Activated CD8-positive, alpha-beta memory T cell treated with anti-CD3 and anti-CD28 coated beads, Interleukin-2, amount 10 ng/mL, durations not matched to agents 7 days and 5 days (primary cell): ENCODE data around the gene PDCL3. TPM values are rescaled to one million over a fixed set of nuclear protein-coding genes. Genes with fewer than 3 reads are reported as not detected.

Experiments used
- ATAC-seq: fragments of 150-1000 bp; cut with Tn5 transposase; one replicate; pipeline ENCODE4 v1.10.0; 2021; ENCODE audit warnings: moderate library complexity
- CTCF ChIA-PET: fragments of 350-600 bp; sonication (Branson Sonifier 250); formaldehyde crosslinking; loops from one replicate; lab custom pipeline; 2021; ENCODE audit warnings: antibody characterized with exemption; lab: Charles Lee
- DNase-seq: peaks from one replicate; pipeline ENCODE4 v3.0.0-alpha.2; 2020
- H3K27ac Mint-ChIP-seq: one replicate; pipeline ENCODE4 v1.8.0; 2021; ENCODE audit warnings: mild to moderate bottlenecking, mixed read lengths
- H3K27me3 Mint-ChIP-seq: one replicate; pipeline ENCODE4 v1.8.0; 2021; ENCODE audit warnings: mixed read lengths
- H3K36me3 Mint-ChIP-seq: one replicate; pipeline ENCODE4 v1.8.0; 2021; ENCODE audit warnings: mild to moderate bottlenecking, mixed read lengths
- H3K4me1 Mint-ChIP-seq: one replicate; pipeline ENCODE4 v1.8.0; 2021; ENCODE audit warnings: mixed read lengths
- H3K4me3 Mint-ChIP-seq: one replicate; pipeline ENCODE4 v1.8.0; 2021; ENCODE audit warnings: mild to moderate bottlenecking, moderate library complexity, mixed read lengths
- H3K9me3 Mint-ChIP-seq: one replicate; pipeline ENCODE4 v1.8.0; 2022; ENCODE audit warnings: low read depth, mixed read lengths
- total RNA-seq, 2 experiments: library from RNA; stranded (reverse); gene quantifications; one replicate each; pipeline ENCODE4 v1.2.3, GENCODE V29; 2021

PDCL3 gene
- total RNA-seq, 2 experiments from 2014 or later = 25.1 to 36.7 TPM

DNA sequence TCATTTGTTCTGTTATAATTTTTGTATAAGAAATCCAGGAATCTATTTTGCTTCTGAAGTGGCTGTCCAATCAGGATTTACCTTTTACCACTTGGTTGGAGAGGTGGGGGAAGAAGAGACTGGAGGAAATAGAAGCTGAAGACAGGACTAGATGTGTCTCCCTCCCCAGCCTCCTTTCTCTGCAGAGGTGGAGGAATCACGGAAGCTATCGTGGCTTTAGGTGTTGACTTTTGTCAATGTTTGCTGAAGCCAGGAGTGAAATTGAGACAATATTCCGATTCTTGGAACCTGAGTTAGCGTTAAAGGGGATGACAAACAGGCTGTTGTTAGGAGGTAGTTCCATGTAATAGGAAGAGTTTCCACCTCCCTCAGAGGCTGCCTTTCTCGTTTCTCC is 43.5 kb downstream of the PDCL3 start:
- CTCF ChIA-PET = interaction anchor here (0.5 to 6.6 kb wide), 12 partner anchors 9 to 599 kb away, joined by 3 to 29 read pairs (median 4); no protein-coding TSS in a partner anchor
- H3K4me1 Mint-ChIP-seq = peaks cover 4% of the 10 kb centered on the region
- no peak overlapping the region for H3K27ac Mint-ChIP-seq
- DNase-seq (no peak), ATAC-seq (no peak)
- H3K9me3 Mint-ChIP-seq = no peaks in the 10 kb centered on the region
- H3K36me3 Mint-ChIP-seq = no peaks in the 10 kb centered on the region
- peaks cover 5% of the 10 kb centered on the region for H3K27me3 Mint-ChIP-seq
- no peak overlapping the region for H3K4me3 Mint-ChIP-seq

DNA sequence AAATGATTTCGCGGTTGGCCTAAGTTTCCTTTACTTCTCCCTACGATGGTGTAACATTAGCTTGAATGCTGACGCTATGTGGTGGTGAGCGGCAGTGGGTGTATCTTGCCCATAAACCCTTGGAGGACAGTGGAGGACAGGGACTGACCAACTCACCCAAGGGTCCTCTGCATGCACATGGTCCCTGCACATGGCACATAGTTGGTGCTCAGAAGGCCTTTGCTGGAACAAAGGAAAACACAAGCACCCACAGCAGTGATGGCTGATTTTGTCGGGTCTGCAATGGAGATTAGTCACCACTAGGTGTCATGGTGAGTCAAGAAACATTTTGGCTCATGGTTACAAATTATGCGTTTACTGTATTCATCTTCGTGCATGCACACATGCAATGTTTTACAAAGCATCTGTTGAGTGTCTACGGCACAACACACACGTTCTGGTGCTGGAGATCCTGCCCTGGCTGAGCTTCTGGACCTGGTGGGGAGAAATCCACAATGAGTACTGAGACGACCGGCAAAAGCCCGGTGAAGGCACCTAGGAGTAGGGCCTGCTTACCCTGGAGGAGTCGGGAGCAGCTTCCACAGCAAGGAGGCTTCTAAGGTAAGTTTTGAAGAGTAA is 44.0 kb downstream of the PDCL3 start:
- no peaks in the 10 kb centered on the region for H3K9me3 Mint-ChIP-seq
- DNase-seq = peak; percentile 48
- peak; percentile 30 for ATAC-seq
- CTCF ChIA-PET = interaction anchor here (0.5 to 6.6 kb wide), 17 partner anchors 9 to 598 kb away, joined by 3 to 29 read pairs (median 4); no protein-coding TSS in a partner anchor
- peaks cover 2% of the 10 kb centered on the region for H3K4me1 Mint-ChIP-seq
- peaks cover 5% of the 10 kb centered on the region for H3K27me3 Mint-ChIP-seq
- H3K36me3 Mint-ChIP-seq = no peaks in the 10 kb centered on the region
- no peak overlapping the region for H3K27ac Mint-ChIP-seq
- no peak overlapping the region for H3K4me3 Mint-ChIP-seq

DNA sequence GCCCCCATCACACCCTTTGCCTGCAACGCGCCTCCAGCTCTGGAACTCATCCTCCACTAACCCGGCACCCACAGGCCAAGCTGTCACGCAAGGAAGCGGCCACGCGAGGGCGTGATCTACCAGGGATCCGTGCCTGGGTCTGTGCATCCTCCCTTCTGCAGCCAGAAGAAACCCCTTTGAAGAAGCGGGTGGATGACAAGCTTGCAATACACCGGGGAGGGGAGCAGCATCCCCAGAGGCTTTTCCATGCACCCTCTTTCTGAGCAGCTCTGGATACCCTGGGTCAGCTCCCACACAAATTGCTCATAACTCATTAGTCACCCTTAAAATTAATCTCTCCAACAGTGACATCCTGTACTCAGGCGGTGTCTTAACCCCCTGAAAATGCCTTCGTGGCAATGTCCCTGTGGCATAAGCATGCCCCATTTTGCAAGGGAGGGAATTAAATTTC is 47.6 kb downstream of the PDCL3 start:
- Mint-ChIP-seq H3K27ac (no peak overlapping the region), H3K27me3 (peaks cover 5% of the 10 kb centered on the region), H3K4me1 (peaks cover 2% of the 10 kb centered on the region), H3K4me3 (no peak overlapping the region), H3K36me3 (no peaks in the 10 kb centered on the region), H3K9me3 (no peaks in the 10 kb centered on the region)
- DNase-seq (peak; percentile 81), ATAC-seq (peak; percentile 92)
- CTCF ChIA-PET = interaction anchor here (0.6 to 4.5 kb wide), 20 partner anchors 12 to 402 kb away, joined by 3 to 39 read pairs (median 3); no protein-coding TSS in a partner anchor

DNA sequence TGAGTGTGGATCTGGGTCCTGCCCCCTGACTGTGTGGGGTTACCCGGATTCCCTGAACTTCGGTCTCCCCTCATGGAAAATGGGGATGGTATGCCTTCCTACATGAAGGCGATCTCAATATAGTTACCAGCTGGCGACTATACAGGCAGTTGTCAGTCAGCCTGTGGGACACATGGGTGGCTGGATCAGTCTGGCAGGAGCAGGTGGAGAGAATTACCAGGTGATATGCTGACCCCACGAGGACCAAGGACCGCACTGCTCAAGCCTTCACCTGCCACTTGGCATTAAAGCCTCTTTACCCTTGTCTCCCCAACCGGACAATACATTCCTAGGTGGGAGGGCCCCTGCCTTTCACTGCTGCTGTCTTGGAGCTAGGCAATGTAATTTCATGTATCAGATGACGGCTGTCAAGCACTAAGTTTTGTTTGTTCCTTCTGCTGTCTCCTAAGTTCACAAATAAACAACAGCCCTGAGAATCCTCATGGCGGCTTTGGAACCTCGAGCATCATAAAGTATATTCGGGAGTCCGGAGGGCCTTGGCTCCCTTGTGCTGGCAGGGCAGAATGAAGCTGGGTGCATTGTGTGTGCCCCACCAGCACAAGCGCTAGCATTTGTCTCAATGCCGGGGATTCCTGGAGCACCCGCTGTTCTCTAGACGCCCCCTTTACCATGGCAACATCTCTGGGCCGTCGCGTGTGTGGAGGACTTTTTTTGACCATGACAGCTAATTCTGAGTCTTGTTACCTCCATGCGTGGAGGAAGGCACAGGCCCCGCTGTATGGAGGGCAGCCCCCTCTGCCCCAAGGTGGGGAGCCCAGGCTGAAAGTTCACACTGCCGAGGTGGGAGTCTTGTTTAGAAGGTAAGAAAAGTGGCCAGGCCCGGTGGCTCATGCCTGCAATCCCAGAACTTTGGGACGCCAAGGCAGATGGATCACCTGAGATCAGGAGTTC is 48.6 kb downstream of the PDCL3 start:
- Mint-ChIP-seq H3K27ac (no peak overlapping the region), H3K9me3 (no peaks in the 10 kb centered on the region), H3K36me3 (no peaks in the 10 kb centered on the region), H3K4me1 (peaks cover 2% of the 10 kb centered on the region), H3K27me3 (peaks cover 5% of the 10 kb centered on the region), H3K4me3 (no peak overlapping the region)
- CTCF ChIA-PET = interaction anchor here (1.0 to 4.5 kb wide), 9 partner anchors 13 to 375 kb away, joined by 3 to 39 read pairs (median 4); no protein-coding TSS in a partner anchor
- ATAC-seq (no peak), DNase-seq (no peak)

DNA sequence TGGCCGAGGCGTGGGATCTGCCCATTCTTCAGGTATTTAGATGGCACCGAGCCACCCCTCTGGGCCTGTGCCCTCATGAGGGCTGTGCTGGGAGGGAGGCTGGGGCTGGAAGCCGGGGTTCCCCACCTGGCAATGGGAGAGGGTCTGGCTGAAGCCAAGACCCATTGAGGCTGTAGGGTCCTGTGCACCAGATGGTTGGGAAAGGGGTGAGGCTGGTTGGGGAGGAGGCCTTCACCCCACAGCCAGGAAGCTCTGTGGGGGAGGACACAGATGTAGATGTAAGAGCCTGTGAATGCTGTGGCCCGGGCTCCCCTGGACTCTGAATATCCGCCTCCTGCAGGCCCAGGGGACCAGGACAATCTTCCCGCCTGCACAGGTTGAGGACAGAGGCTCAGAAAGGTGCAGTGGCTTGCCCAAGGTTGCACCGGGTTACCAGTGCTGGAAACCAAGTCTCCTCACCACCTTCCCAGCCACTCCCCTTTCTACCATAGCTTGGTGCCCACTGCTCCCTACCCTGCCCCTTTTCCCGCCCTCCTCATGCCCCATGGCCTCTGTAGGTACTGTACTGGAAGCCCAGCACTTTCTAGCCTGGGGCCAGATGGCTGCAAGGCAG is 49.7 kb downstream of the PDCL3 start:
- no peaks in the 10 kb centered on the region for H3K9me3 Mint-ChIP-seq
- H3K27me3 Mint-ChIP-seq = peaks cover 3% of the 10 kb centered on the region
- no peak for DNase-seq
- no peak overlapping the region for H3K4me3 Mint-ChIP-seq
- H3K4me1 Mint-ChIP-seq = no peaks in the 10 kb centered on the region
- H3K36me3 Mint-ChIP-seq = no peaks in the 10 kb centered on the region
- H3K27ac Mint-ChIP-seq = no peak overlapping the region
- no peak for ATAC-seq
- CTCF ChIA-PET = no interaction called here

DNA sequence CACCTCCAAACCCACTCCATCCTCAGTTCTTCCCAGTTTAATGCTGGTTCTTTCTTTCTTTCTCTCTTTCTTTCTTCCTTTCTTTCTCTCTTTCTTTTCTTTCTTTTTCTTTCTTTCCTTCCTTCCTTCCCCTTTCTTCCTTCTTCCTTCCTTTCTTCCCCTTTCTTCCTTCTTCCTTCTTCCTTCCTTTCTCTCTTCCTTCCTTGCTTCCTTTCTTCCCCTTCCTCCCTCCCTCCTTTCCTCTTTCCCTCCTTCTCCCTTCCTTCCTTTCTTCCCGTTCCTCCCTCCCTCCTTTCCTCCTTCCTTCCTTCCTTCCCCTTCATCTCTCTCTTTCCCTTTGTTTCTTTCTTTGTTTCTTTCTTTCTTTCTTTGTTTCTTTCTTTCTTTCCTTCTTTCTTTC is 50.9 kb downstream of the PDCL3 start:
- no peak for DNase-seq
- H3K36me3 Mint-ChIP-seq = no peaks in the 10 kb centered on the region

DNA sequence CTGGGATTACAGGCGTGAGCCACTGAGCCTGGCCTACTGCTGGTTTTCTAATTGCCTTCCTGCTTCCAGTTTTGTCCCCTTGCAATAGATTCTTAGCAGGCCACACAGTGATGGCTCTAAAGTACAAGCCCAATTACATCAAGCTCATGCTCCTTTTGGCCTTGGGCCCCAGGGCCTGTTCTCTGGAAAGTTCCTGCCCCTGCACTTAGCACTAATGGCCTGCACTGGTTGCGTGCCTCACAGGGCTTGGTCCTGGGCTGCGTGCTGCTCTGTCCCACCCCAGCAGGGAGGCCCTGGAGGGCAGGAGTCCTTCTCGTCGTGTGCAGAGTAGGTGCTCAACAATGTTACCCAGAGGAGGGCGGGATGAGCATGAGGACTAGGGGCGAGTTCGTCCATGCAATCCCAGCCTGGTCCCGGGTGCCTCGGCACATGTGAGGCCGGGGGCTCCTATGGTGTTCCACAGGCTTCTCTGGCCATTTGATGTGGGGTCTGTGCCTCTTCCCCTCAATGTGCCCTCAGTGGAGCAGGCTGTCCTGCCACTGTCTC is 51.7 kb downstream of the PDCL3 start:
- CTCF ChIA-PET = no interaction called here
- no peak for ATAC-seq
- no peak overlapping the region for H3K27ac Mint-ChIP-seq

More for the DNA sequence above, 50.9 kb downstream of the PDCL3 start:
- Mint-ChIP-seq H3K4me3 (no peak overlapping the region), H3K27ac (no peak overlapping the region), H3K27me3 (peaks cover 5% of the 10 kb centered on the region), H3K9me3 (no peaks in the 10 kb centered on the region), H3K4me1 (no peaks in the 10 kb centered on the region)
- CTCF ChIA-PET = no interaction called here
- ATAC-seq = no peak

DNA sequence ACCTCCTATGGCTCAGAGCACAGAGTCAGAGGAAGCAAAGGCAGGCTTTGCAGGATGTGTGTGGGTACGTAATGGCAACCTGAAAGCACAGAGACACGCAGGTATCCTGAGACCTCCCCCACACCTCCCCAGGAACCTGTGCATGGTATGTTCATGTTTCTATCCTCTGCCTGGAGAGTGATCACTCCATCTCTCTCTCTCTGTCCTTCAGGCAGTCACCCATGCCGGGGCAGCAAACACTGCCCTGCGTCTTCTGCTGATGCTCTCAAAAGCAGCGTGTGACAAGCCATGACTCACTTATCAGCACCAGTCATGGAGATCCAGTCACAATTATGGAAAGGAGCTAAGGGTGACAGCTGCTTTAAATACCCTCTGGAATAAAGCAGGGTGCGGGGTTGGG is 52.7 kb downstream of the PDCL3 start:
- CTCF ChIA-PET = interaction anchor here (1.3 kb wide), 1 partner anchor 8 kb away, joined by 4 read pairs; no protein-coding TSS in a partner anchor
- Mint-ChIP-seq H3K27ac (no peak overlapping the region), H3K36me3 (no peaks in the 10 kb centered on the region), H3K27me3 (peaks cover 10% of the 10 kb centered on the region), H3K4me3 (no peak overlapping the region), H3K9me3 (no peaks in the 10 kb centered on the region), H3K4me1 (no peaks in the 10 kb centered on the region)
- DNase-seq (no peak), ATAC-seq (no peak)

More for the DNA sequence above, 51.7 kb downstream of the PDCL3 start:
- peaks cover 10% of the 10 kb centered on the region for H3K27me3 Mint-ChIP-seq
- no peaks in the 10 kb centered on the region for H3K4me1 Mint-ChIP-seq
- H3K4me3 Mint-ChIP-seq = no peak overlapping the region
- DNase-seq = no peak
- H3K36me3 Mint-ChIP-seq = no peaks in the 10 kb centered on the region
- H3K9me3 Mint-ChIP-seq = no peaks in the 10 kb centered on the region

DNA sequence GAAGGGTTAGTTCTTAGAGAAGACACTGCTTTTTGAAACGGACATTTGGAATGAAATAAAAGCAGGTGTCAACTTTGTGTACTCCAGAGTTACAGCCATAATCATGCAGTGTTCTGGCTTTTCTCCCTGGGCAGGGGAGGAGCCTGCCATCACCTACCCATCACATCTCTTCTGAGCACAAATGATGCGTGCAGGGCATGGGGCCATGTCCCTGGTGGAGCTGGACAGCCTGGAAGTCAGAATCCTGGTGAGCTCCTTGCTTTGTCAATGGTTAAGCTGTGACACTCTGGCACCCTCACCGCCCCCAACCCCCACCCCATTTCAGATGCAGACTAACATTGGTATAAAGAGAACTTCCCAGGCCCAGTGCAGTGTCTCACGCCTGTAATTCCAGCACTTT is 53.1 kb downstream of the PDCL3 start:
- CTCF ChIA-PET = interaction anchor here (1.3 kb wide), 1 partner anchor 9 kb away, joined by 4 read pairs; no protein-coding TSS in a partner anchor

DNA sequence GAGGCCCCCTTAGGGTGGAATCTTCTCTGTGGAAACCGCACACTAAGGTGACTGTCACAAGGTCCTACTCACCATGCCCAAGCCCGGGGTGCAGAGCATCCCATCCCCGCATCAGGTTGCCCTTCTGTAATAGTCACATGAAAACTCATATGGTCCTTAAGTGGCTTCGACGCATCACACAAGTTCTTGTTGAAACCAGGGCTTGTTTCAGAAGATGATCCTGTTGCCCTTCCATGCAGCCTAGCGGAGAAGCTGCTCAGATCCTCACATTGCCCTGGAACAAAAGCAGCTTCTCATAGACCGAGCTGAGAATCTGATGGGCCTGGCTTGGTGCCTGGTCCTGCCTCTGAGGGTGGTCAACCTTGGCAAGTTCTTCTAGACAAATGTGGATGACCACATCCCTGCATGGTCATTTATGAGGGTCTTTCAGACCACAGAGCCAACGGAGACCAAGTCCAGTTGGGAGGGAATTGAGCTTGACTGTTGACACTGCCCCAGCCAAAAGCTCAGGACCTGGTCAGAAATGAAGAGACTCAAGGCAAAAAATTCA is 54.1 kb downstream of the PDCL3 start:
- no peak for DNase-seq
- no peak for ATAC-seq
- Mint-ChIP-seq H3K9me3 (no peaks in the 10 kb centered on the region), H3K36me3 (no peaks in the 10 kb centered on the region), H3K27ac (no peak overlapping the region), H3K4me1 (no peaks in the 10 kb centered on the region), H3K27me3 (peaks cover 7% of the 10 kb centered on the region), H3K4me3 (no peak overlapping the region)
- CTCF ChIA-PET = no interaction called here

More for the DNA sequence above, 53.1 kb downstream of the PDCL3 start:
- Mint-ChIP-seq H3K9me3 (no peaks in the 10 kb centered on the region), H3K27me3 (peaks cover 9% of the 10 kb centered on the region), H3K4me1 (no peaks in the 10 kb centered on the region), H3K27ac (no peak overlapping the region), H3K4me3 (no peak overlapping the region), H3K36me3 (no peaks in the 10 kb centered on the region)
- no peak for DNase-seq
- ATAC-seq = no peak

DNA sequence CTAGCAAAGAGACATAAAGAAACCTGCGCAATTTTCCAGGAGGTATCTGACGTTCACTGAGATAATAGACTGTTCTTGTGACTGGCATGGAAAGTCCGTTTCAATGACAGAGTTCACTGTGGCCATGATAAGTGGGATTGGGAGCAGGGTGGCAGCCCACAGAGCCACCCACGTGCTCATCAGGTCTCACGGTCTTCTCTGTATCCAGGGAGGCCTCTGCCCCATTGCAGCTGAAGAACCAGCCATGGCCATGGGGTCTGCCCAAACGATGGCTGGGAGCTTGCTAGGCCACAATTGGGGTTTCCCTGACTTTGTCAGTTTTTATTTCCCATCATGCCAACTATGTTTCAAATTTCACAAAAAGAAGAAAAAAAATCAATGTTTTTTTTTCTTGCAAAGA is 57.2 kb downstream of the PDCL3 start:
- no peak for ATAC-seq
- Mint-ChIP-seq H3K4me3 (no peak overlapping the region), H3K27ac (no peak overlapping the region), H3K4me1 (no peaks in the 10 kb centered on the region), H3K27me3 (peaks cover 7% of the 10 kb centered on the region), H3K9me3 (no peaks in the 10 kb centered on the region), H3K36me3 (no peaks in the 10 kb centered on the region)
- no peak for DNase-seq
- CTCF ChIA-PET = interaction anchor here (1.2 to 1.5 kb wide), 2 partner anchors 11 to 13 kb away, joined by 3 read pairs; no protein-coding TSS in a partner anchor

DNA sequence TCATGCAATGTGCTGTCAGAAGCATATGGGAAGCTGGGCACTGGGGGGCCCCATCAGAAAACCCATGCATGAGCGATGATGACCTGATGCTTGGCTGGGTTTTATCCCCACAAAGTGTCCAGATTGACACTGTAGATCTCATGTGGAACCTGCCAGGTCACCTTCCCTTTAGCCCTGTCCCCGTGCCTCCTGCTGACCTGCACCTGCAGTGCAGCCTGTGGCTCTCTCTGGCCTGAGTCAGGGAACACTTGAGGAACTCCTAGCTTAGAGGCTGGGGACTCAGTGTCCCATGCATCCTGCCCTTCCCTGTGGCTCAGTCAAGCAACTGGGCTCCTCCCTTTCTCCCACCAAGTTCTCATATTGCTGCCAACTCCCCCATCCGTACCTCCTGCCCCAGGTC is 57.7 kb downstream of the PDCL3 start:
- H3K9me3 Mint-ChIP-seq = no peaks in the 10 kb centered on the region
- H3K27ac Mint-ChIP-seq = no peak overlapping the region
- no peak overlapping the region for H3K4me3 Mint-ChIP-seq
- ATAC-seq (no peak), DNase-seq (no peak)
- H3K36me3 Mint-ChIP-seq = no peaks in the 10 kb centered on the region
- CTCF ChIA-PET = interaction anchor here (1.2 to 1.5 kb wide), 2 partner anchors 10 to 13 kb away, joined by 3 read pairs; no protein-coding TSS in a partner anchor
- H3K27me3 Mint-ChIP-seq = peaks cover 7% of the 10 kb centered on the region
- H3K4me1 Mint-ChIP-seq = no peaks in the 10 kb centered on the region
